ENCODE results near the gene IFT20.

IFT20 gene

DNA sequence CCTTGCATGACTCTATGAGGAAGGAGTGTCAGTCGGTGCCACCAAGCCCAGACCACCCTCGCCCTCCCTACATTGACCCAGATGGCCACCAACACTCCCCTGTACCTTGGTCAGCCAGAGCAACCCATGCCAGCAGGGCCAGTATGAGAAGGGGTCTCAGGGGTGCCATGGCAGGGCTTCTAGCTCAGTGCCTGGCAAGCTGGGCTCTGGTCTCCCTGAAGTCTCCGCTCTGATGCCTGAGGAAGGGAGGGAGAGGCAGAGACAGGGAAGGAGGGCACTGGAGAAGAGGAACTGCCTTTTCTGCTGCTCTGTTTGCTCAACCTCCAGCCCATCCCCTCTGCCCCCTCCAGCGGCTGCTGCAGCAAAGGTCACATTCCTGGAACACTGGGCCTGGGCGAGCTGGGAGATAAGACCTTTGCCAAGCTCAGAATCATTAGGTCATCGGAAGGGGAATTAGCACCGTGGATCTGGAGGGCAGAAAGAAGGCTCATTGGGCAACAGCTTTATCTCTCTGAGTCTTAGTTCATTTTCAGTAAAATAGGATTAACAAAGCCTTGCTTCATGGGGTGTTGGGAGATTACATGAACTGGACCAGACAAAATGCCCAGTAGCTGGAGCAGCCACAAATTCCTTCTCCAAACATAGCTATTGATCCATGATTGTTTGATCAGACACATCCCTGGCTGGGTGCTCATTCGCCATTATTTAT, 34.9 kb upstream of the IFT20 start, which contains the start of gene VTN:
TSS of gene VTN (minus strand) at position 273 of the 709 bp plus-strand sequence. CDS start at position 169, 104 bp downstream.
- Histone ChIP-seq H3K9ac (ENCODE audit: low read length) (no peak within 1 kb of the TSS), H3K4me1 (ENCODE audit: control insufficient read depth, insufficient read depth, low read length) (peaks cover 26% of the 10 kb centered on the region), H3K4me3 (ENCODE audit: low read length) (peak within 1 kb of the TSS; percentile 71), H3K9me3 (ENCODE audit: control insufficient read depth, low read length) (no peaks in the 10 kb centered on the region), H3K36me3 (ENCODE audit: control insufficient read depth, insufficient read depth, low read length, severe bottlenecking) (no peaks in the 10 kb centered on the region), H3K27me3 (replicated peaks; ENCODE audit: control insufficient read depth, insufficient read depth, low read length) (no peaks in the 10 kb centered on the region)
- DNase-seq (ENCODE audit: low read depth), result peak; percentile 41

DNA sequence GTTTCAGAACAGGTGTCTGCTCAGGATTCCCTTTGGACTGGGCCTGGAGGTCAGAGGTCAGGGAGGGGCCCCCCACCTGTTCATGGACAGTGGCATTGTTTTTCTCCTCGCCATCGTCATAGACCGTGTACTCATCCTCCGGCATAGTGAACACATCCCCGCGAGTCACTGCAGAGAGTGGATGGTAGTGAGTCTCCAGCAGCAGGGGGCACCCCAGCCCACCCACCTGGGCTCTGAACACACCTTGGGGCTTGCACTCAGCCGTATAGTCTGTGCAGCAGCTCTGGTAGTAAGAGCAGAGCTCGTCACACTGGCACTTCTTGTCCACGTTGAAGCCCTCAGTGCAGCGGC, 34.4 kb upstream of the IFT20 start:
- Histone ChIP-seq H3K4me1 (ENCODE audit: control insufficient read depth, insufficient read depth, low read length) (peaks cover 26% of the 10 kb centered on the region), H3K9me3 (ENCODE audit: control insufficient read depth, low read length) (no peaks in the 10 kb centered on the region), H3K27me3 (replicated peaks; ENCODE audit: control insufficient read depth, insufficient read depth, low read length) (no peaks in the 10 kb centered on the region), H3K9ac (ENCODE audit: low read length) (no peak overlapping the region), H3K4me3 (ENCODE audit: low read length) (no peak overlapping the region), H3K36me3 (ENCODE audit: control insufficient read depth, insufficient read depth, low read length, severe bottlenecking) (peaks cover under 1% of the 10 kb centered on the region)
- no peak for DNase-seq (ENCODE audit: low read depth)

GRCh38 chr17:28368915-28369683, 33.8 kb upstream of the IFT20 start:
- Histone ChIP-seq H3K4me1 (ENCODE audit: control insufficient read depth, insufficient read depth, low read length) (peaks cover 26% of the 10 kb centered on the region), H3K9me3 (ENCODE audit: control insufficient read depth, low read length) (no peaks in the 10 kb centered on the region), H3K9ac (ENCODE audit: low read length) (no peak overlapping the region), H3K4me3 (ENCODE audit: low read length) (no peak overlapping the region), H3K27me3 (replicated peaks; ENCODE audit: control insufficient read depth, insufficient read depth, low read length) (no peaks in the 10 kb centered on the region), H3K36me3 (ENCODE audit: control insufficient read depth, insufficient read depth, low read length, severe bottlenecking) (peaks cover 6% of the 10 kb centered on the region)
- no peak for DNase-seq (ENCODE audit: low read depth)

- Histone ChIP-seq H3K4me1 (ENCODE audit: control insufficient read depth, insufficient read depth, low read length) (peaks cover 26% of the 10 kb centered on the region), H3K4me3 (ENCODE audit: low read length) (no peak overlapping the region), H3K9ac (ENCODE audit: low read length) (no peak overlapping the region), H3K9me3 (ENCODE audit: control insufficient read depth, low read length) (no peaks in the 10 kb centered on the region), H3K36me3 (ENCODE audit: control insufficient read depth, insufficient read depth, low read length, severe bottlenecking) (peaks cover 13% of the 10 kb centered on the region), H3K27me3 (replicated peaks; ENCODE audit: control insufficient read depth, insufficient read depth, low read length) (no peaks in the 10 kb centered on the region)
- DNase-seq (ENCODE audit: low read depth), result no peak
Observed at GRCh38 chr17:28368306-28368831, 33.1 kb upstream of the IFT20 start.

GRCh38 chr17:28367641-28368305, 32.5 kb upstream of the IFT20 start:
- no peaks in the 10 kb centered on the region for H3K9me3 ChIP-seq (ENCODE audit: control insufficient read depth, low read length)
- H3K4me3 ChIP-seq (ENCODE audit: low read length), result no peak overlapping the region
- H3K36me3 ChIP-seq (ENCODE audit: control insufficient read depth, insufficient read depth, low read length, severe bottlenecking), result peaks cover 19% of the 10 kb centered on the region
- no peaks in the 10 kb centered on the region for H3K27me3 ChIP-seq (replicated peaks; ENCODE audit: control insufficient read depth, insufficient read depth, low read length)
- H3K9ac ChIP-seq (ENCODE audit: low read length), result no peak overlapping the region
- no peak for DNase-seq (ENCODE audit: low read depth)
- H3K4me1 ChIP-seq (ENCODE audit: control insufficient read depth, insufficient read depth, low read length), result peaks cover 26% of the 10 kb centered on the region

DNA sequence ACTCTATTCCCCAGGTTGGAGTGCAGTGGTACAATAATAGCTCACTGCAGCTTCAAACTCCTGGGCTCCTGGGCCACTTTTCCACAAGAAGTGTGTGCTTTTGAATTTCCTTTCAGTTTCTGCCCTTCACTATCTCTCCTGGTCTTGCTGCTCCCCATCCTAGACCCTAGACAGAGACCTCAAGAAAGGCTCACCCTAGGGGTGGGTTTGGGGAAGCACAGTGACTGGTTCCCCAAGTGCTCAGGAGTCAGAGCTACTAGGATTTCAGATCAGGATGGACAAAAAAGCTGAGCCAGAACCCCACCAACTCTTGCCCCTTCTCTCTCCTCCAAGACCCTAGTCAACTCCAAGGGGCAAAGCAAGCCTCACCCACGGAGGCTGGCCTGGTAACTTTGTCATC, 31.3 kb upstream of the IFT20 start:
- Histone ChIP-seq H3K9me3 (ENCODE audit: control insufficient read depth, low read length) (no peaks in the 10 kb centered on the region), H3K27me3 (replicated peaks; ENCODE audit: control insufficient read depth, insufficient read depth, low read length) (no peaks in the 10 kb centered on the region), H3K4me3 (ENCODE audit: low read length) (no peak overlapping the region), H3K4me1 (ENCODE audit: control insufficient read depth, insufficient read depth, low read length) (peaks cover 15% of the 10 kb centered on the region), H3K36me3 (ENCODE audit: control insufficient read depth, insufficient read depth, low read length, severe bottlenecking) (peaks cover 31% of the 10 kb centered on the region), H3K9ac (ENCODE audit: low read length) (no peak overlapping the region)
- DNase-seq (ENCODE audit: low read depth), result no peak

DNA sequence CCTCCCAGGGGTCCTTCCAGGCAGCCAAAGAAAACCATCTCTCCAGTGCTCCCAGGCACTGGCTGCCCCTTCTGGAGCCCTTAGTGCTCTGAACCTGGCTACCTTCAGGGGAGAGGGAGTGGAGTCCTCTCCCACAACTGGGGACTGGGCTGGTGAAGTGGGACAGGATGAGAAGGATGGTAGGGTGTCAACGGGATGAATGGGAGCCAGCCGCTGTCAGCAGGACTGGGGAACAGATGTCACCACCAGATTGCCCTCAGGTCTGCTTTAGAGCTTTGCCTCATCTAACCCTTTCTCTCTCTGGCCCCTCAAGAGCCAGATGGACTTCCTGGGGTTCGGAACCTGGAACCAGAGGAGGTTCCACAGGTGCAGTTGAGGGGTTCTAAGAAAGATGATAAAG, 30.2 kb upstream of the IFT20 start:
- Histone ChIP-seq H3K9me3 (ENCODE audit: control insufficient read depth, low read length) (no peaks in the 10 kb centered on the region), H3K9ac (ENCODE audit: low read length) (no peak overlapping the region), H3K27me3 (replicated peaks; ENCODE audit: control insufficient read depth, insufficient read depth, low read length) (no peaks in the 10 kb centered on the region), H3K4me3 (ENCODE audit: low read length) (no peak overlapping the region), H3K4me1 (ENCODE audit: control insufficient read depth, insufficient read depth, low read length) (peaks cover 8% of the 10 kb centered on the region), H3K36me3 (ENCODE audit: control insufficient read depth, insufficient read depth, low read length, severe bottlenecking) (peaks cover 42% of the 10 kb centered on the region)
- DNase-seq (ENCODE audit: low read depth), result no peak

DNA sequence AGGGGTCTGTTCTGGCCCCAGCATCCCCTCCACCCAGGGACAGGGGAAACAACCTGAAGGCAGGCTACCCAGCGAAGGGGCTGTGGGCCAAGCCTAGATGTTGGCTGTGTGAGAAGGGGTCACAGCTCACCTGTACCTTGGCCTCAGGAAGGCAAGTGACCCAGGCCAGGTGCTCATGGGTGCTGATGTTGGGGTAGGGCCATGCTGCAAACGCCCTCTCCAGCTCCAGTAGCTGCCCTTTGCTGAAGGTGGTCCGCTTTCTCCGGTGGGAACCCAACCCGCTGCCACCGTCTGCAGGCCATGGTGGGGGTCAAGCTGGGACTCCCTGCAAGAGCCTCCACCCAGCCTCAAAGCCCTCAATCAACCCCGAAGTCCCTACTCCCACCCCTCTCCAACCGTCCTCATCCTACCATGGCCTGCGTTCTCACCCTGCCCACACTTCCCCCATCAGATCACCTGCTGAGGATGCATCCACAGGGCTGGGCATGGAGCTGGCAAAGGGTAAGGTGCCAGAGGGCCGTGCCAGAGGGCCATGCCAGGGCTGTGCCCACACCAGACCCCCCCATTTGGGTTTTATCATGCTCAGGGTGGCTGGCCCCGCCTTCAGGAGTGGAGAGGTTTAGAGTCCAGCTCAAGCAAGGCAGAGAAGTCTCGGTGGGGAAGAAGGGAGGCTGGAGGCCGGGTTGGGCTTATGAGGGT, 29.5 kb upstream of the IFT20 start, which contains the start of gene SEBOX:
TSS of gene SEBOX (minus strand) at position 535 of the 699 bp plus-strand sequence. CDS start at position 487, 48 bp downstream.
- no peak within 1 kb of the TSS for H3K9ac ChIP-seq (ENCODE audit: low read length)
- H3K27me3 ChIP-seq (replicated peaks; ENCODE audit: control insufficient read depth, insufficient read depth, low read length), result no peaks in the 10 kb centered on the region
- peaks cover 48% of the 10 kb centered on the region for H3K36me3 ChIP-seq (ENCODE audit: control insufficient read depth, insufficient read depth, low read length, severe bottlenecking)
- H3K4me3 ChIP-seq (ENCODE audit: low read length), result no peak within 1 kb of the TSS
- DNase-seq (ENCODE audit: low read depth), result no peak
- peaks cover 1% of the 10 kb centered on the region for H3K4me1 ChIP-seq (ENCODE audit: control insufficient read depth, insufficient read depth, low read length)
- no peaks in the 10 kb centered on the region for H3K9me3 ChIP-seq (ENCODE audit: control insufficient read depth, low read length)

DNA sequence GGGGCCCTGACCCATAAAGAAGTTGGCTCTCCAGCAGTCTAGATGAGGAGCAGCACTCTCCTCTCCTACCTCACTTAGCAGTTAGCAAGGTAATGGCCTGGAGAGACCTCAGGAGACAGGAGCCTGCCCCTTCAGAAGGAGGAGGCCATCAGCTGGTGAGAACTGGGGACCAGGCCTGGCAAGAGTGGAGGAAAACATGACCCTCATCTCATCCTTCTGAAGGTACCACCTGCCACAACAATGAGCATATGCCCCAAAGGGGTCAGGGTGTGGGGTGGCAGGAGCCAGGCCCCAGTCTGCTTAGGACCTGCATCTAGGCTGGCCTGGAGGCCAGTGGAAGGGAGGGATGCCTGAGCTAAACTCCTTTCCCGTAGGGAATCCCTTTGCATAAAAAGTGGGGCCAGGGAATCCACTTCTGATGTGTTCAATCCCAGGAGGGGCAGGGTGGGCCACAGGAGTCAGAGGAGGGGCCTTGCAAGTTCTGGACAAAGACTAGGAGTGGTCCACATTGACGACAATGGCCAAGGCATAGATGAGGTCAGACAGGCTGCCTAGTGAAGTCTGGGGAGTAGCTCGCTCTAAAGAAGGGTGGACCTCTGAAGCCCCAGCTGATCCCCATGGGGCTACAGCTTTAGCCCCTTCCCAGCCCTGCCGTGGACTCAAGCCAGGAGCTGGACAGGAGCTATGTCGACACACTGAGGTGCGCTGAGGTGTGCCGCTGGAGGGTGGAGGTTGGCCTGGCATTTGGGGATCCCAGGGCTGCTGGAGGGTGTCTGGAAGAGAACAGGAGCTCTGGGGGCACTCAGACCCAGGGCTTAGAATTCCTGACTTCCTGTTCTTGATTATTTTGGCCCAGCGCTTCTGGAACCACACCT, 28.7 kb upstream of the IFT20 start:
- H3K27me3 ChIP-seq (replicated peaks; ENCODE audit: control insufficient read depth, insufficient read depth, low read length), result no peaks in the 10 kb centered on the region
- no peaks in the 10 kb centered on the region for H3K9me3 ChIP-seq (ENCODE audit: control insufficient read depth, low read length)
- DNase-seq (ENCODE audit: low read depth), result no peak
- H3K4me3 ChIP-seq (ENCODE audit: low read length), result no peak overlapping the region
- H3K9ac ChIP-seq (ENCODE audit: low read length), result no peak overlapping the region
- peaks cover 53% of the 10 kb centered on the region for H3K36me3 ChIP-seq (ENCODE audit: control insufficient read depth, insufficient read depth, low read length, severe bottlenecking)
- H3K4me1 ChIP-seq (ENCODE audit: control insufficient read depth, insufficient read depth, low read length), result no peaks in the 10 kb centered on the region

- no peaks in the 10 kb centered on the region for H3K9me3 ChIP-seq (ENCODE audit: control insufficient read depth, low read length)
- H3K27me3 ChIP-seq (replicated peaks; ENCODE audit: control insufficient read depth, insufficient read depth, low read length), result no peaks in the 10 kb centered on the region
- DNase-seq (ENCODE audit: low read depth), result no peak
- no peak overlapping the region for H3K4me3 ChIP-seq (ENCODE audit: low read length)
- no peak overlapping the region for H3K9ac ChIP-seq (ENCODE audit: low read length)
- H3K36me3 ChIP-seq (ENCODE audit: control insufficient read depth, insufficient read depth, low read length, severe bottlenecking), result peaks cover 54% of the 10 kb centered on the region
- H3K4me1 ChIP-seq (ENCODE audit: control insufficient read depth, insufficient read depth, low read length), result peaks cover 5% of the 10 kb centered on the region
Observed at GRCh38 chr17:28363186-28363585, 27.9 kb upstream of the IFT20 start.
